H9 (cell line): ENCODE results near the gene NCAM1. TPM values are rescaled to one million over a fixed set of nuclear protein-coding genes. Genes with fewer than 3 reads are reported as not detected.

Experiments used
- DNase-seq: peaks from one replicate; pipeline ENCODE4 v3.0.0-alpha.2; 2017
- H2AFZ ChIP-seq: one replicate; pipeline ENCODE4 v1.6.1; 2013; ENCODE audit warnings: mild to moderate bottlenecking, low read length, control low read depth, moderate library complexity
- H2AK5ac ChIP-seq: 2 replicates; pipeline ENCODE4 v1.6.1; 2013; ENCODE audit warnings: low read length, control low read depth, mixed read lengths; ENCODE audit not compliant: insufficient read length
- H2BK120ac ChIP-seq: one replicate; pipeline ENCODE4 v1.6.1; 2013; ENCODE audit warnings: low read depth, mild to moderate bottlenecking, low read length, control low read depth, inconsistent platforms; ENCODE audit not compliant: poor library complexity, severe bottlenecking
- H2BK12ac ChIP-seq: 2 replicates; pipeline ENCODE4 v1.6.1; 2013; ENCODE audit warnings: low read length, control low read depth, mixed read lengths, low read depth; ENCODE audit not compliant: insufficient read length
- H2BK15ac ChIP-seq: 2 replicates; pipeline ENCODE4 v1.6.1; 2013; ENCODE audit warnings: low read depth, low read length, control low read depth
- H2BK20ac ChIP-seq: one replicate; pipeline ENCODE4 v1.6.1; 2013; ENCODE audit warnings: low read depth, mild to moderate bottlenecking, low read length, control low read depth, inconsistent platforms; ENCODE audit not compliant: poor library complexity, severe bottlenecking
- H2BK5ac ChIP-seq: 2 replicates; pipeline ENCODE4 v1.6.1; 2013; ENCODE audit warnings: low read length, control low read depth, mixed read lengths; ENCODE audit not compliant: insufficient read length
- H3K14ac ChIP-seq: 2 replicates; pipeline ENCODE4 v1.6.1; 2013; ENCODE audit warnings: low read length, control low read depth; ENCODE audit not compliant: insufficient read depth
- H3K18ac ChIP-seq: 2 replicates; pipeline ENCODE4 v1.6.1; 2013; ENCODE audit warnings: low read depth, mild to moderate bottlenecking, mixed read lengths, low read length, control low read depth; ENCODE audit not compliant: insufficient read length
- H3K23ac ChIP-seq: 2 replicates; pipeline ENCODE4 v1.6.1; 2013; ENCODE audit warnings: low read length, control low read depth, mixed read lengths, low read depth; ENCODE audit not compliant: insufficient read length
- H3K23me2 ChIP-seq: 2 replicates; pipeline ENCODE4 v1.6.1; 2013; ENCODE audit warnings: low read depth, mild to moderate bottlenecking, mixed read lengths, low read length, control low read depth; ENCODE audit not compliant: insufficient read length, poor library complexity, severe bottlenecking
- H3K27ac ChIP-seq: 2 replicates; pipeline ENCODE4 v1.5.1; 2013; ENCODE audit warnings: low read length, control low read depth, mixed read lengths, low read depth; ENCODE audit not compliant: insufficient read length
- H3K27me3 ChIP-seq: 2 replicates; pipeline ENCODE4 v1.6.1; 2013; ENCODE audit warnings: low read length, control low read depth, inconsistent platforms; ENCODE audit not compliant: insufficient read depth
- H3K4ac ChIP-seq: 2 replicates; pipeline ENCODE4 v1.6.1; 2013; ENCODE audit warnings: low read depth, mild to moderate bottlenecking, control low read depth, inconsistent platforms, low read length, moderate library complexity
- H3K4me1 ChIP-seq: 2 replicates; pipeline ENCODE4 v1.6.1; 2013; ENCODE audit warnings: low read length, control low read depth, inconsistent platforms; ENCODE audit not compliant: insufficient read depth
- H3K4me2 ChIP-seq: 2 replicates; pipeline ENCODE4 v1.6.1; 2013; ENCODE audit warnings: low read length, control low read depth, mixed read lengths; ENCODE audit not compliant: insufficient read length, insufficient read depth
- H3K56ac ChIP-seq: 2 replicates; pipeline ENCODE4 v1.6.1; 2013; ENCODE audit warnings: low read depth, mild to moderate bottlenecking, mixed read lengths, low read length, control low read depth; ENCODE audit not compliant: insufficient read length
- H3K79me1 ChIP-seq: 2 replicates; pipeline ENCODE4 v1.6.1; 2013; ENCODE audit warnings: low read depth, mild to moderate bottlenecking, moderate library complexity, low read length, control low read depth, inconsistent platforms; ENCODE audit not compliant: insufficient read depth, poor library complexity, severe bottlenecking
- H3K79me2 ChIP-seq: 2 replicates; pipeline ENCODE4 v1.6.1; 2013; ENCODE audit warnings: low read length, control low read depth, inconsistent platforms; ENCODE audit not compliant: insufficient read depth
- H3K9ac ChIP-seq: 2 replicates; pipeline ENCODE4 v1.6.1; 2013; ENCODE audit warnings: low read length, control low read depth, mixed read lengths; ENCODE audit not compliant: insufficient read length; ENCODE audit errors: extremely low read depth
- H3K9me3 ChIP-seq: one replicate; pipeline ENCODE4 v1.6.1; 2013; ENCODE audit warnings: low read depth, low read length, inconsistent platforms; ENCODE audit not compliant: control insufficient read depth
- H3T11ph ChIP-seq: one replicate; pipeline ENCODE4 v1.6.1; 2013; ENCODE audit warnings: mild to moderate bottlenecking, low read length, control low read depth, inconsistent platforms
- H4K20me1 ChIP-seq: one replicate; pipeline ENCODE4 v1.6.1; 2013; ENCODE audit not compliant: control insufficient read depth, insufficient read length, insufficient read depth
- H4K5ac ChIP-seq: 2 replicates; pipeline ENCODE4 v1.6.1; 2013; ENCODE audit warnings: low read depth, mild to moderate bottlenecking, mixed read lengths, low read length, control low read depth; ENCODE audit not compliant: insufficient read length
- H4K8ac ChIP-seq: replicated peaks from 2 replicates; pipeline ENCODE4 v1.6.1; 2013; ENCODE audit warnings: low read length, control low read depth, mixed read lengths, low read depth; ENCODE audit not compliant: insufficient read length
- H4K91ac ChIP-seq: 2 replicates; pipeline ENCODE4 v1.6.1; 2013; ENCODE audit warnings: low read depth, mild to moderate bottlenecking, moderate library complexity, mixed read lengths, low read length, control low read depth; ENCODE audit not compliant: insufficient read length
- H3K27ac Mint-ChIP-seq, 3 experiments: 2 replicates in 2 of 3; 3 replicates in 1 of 3; pipeline ENCODE4 v1.8.0; 2020 to 2021; ENCODE audit warnings: mixed read lengths in 3 of 3, mild to moderate bottlenecking in 1 of 3, moderate library complexity in 1 of 3
- H3K27me3 Mint-ChIP-seq: 2 replicates; pipeline ENCODE4 v1.8.0; 2021; ENCODE audit warnings: low read depth, mild to moderate bottlenecking, moderate library complexity, mixed read lengths
- H3K36me3 Mint-ChIP-seq, 3 experiments: 2 replicates in 2 of 3; 3 replicates in 1 of 3; pipeline ENCODE4 v1.8.0; 2020 to 2021; ENCODE audit warnings: low read depth in 3 of 3, mixed read lengths in 3 of 3; ENCODE audit not compliant: insufficient read depth in 1 of 3
- H3K4me1 Mint-ChIP-seq, 2 experiments: 2 replicates each; pipeline ENCODE4 v1.8.0; 2020; ENCODE audit warnings: mixed read lengths in 2 of 2
- H3K4me3 Mint-ChIP-seq, 2 experiments: 2 replicates in 1 of 2; 3 replicates in 1 of 2; pipeline ENCODE4 v1.8.0; 2020 to 2021; ENCODE audit warnings: mild to moderate bottlenecking in 2 of 2, mixed read lengths in 2 of 2, moderate library complexity in 1 of 2
- H3K9me3 Mint-ChIP-seq, 2 experiments: 2 replicates in 1 of 2; 3 replicates in 1 of 2; pipeline ENCODE4 v1.8.0; 2020; ENCODE audit warnings: mild to moderate bottlenecking in 2 of 2, mixed read lengths in 2 of 2, moderate library complexity in 1 of 2
- WGBS: extraction: QIAGEN DNeasy Blood & Tissue Kit; methylation state at CpG from one replicate; pipeline ENCODE4 v1.1.7; 2013; ENCODE audit warnings: missing lambda C conversion rate, low lambda C conversion rate, mixed read lengths; ENCODE audit not compliant: insufficient read length; ENCODE audit errors: extremely low coverage; 5-methylcytosine and 5-hydroxymethylcytosine counted together
- total RNA-seq: library from RNA; stranded (reverse); gene quantifications from 2 replicates; pipeline ENCODE4 v1.2.1, GENCODE V29; 2021
- TF ChIP-seq, protein P1 (sequence below): fragments of 200-600 bp; sonication (generic); conservative IDR thresholded peaks from 3 replicates; pipeline ENCODE4 v1.8.0; 2021; ENCODE audit warnings: antibody characterized with exemption, mild to moderate bottlenecking

Gene NCAM1
- total RNA-seq, 1 experiment from 2014 or later, result 2.5 TPM

DNA sequence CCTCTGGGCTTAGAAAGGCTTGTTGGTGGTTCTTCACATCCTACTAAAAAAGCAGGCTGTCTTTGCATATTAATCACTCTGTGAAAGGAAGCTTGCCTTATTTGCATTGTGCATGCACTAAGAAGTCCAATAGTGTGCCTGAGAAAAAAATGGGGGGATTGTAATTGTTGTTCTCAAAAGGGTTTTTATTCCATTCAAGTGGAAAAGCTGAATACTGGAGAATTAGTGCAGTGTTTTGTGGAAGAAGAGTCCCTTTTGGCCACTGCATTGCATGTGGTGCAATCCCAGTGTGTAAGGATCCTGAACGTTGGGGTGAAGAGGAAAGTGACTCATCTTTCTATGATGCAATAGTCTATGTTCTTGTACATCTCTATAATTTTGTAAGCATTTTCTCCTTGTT is 16.5 kb downstream of the NCAM1 start:
- Histone ChIP-seq H4K5ac (no peak overlapping the region), H2BK5ac (no peak overlapping the region), H3K9me3 (no peaks in the 10 kb centered on the region), H3K79me1 (no peaks in the 10 kb centered on the region), H2BK15ac (no peak overlapping the region), H2BK20ac (no peak overlapping the region), H2BK12ac (no peak overlapping the region), H3K56ac (no peak overlapping the region), H3K79me2 (no peaks in the 10 kb centered on the region), H3K27me3 (no peaks in the 10 kb centered on the region), H2AFZ (no peak overlapping the region), H3K4me2 (peak overlapping the region; percentile 14), H3K14ac (no peak overlapping the region), H3K9ac (no peak overlapping the region), H3K4me1 (no peaks in the 10 kb centered on the region; the same call in 1 of the 2 replicates), H3K23ac (no peak overlapping the region), H4K91ac (no peak overlapping the region), H3K4ac (no peak overlapping the region), H3T11ph (no peak overlapping the region), H4K8ac (no peak overlapping the region), H2AK5ac (no peak overlapping the region), H3K18ac (no peak overlapping the region), H4K20me1 (no peaks in the 10 kb centered on the region), H3K27ac (no peak overlapping the region), H2BK120ac (no peak overlapping the region), H3K23me2 (no peaks in the 10 kb centered on the region)
- Mint-ChIP-seq H3K4me1 (peaks cover 17 to 19% of the 10 kb centered on the region in 2 experiments), H3K27ac (no peak overlapping the region), H3K27me3 (no peaks in the 10 kb centered on the region), H3K4me3 (no peak overlapping the region), H3K36me3 (no peaks in the 10 kb centered on the region), H3K9me3 (no peaks in the 10 kb centered on the region)
- TF ChIP-seq, protein P1, sequence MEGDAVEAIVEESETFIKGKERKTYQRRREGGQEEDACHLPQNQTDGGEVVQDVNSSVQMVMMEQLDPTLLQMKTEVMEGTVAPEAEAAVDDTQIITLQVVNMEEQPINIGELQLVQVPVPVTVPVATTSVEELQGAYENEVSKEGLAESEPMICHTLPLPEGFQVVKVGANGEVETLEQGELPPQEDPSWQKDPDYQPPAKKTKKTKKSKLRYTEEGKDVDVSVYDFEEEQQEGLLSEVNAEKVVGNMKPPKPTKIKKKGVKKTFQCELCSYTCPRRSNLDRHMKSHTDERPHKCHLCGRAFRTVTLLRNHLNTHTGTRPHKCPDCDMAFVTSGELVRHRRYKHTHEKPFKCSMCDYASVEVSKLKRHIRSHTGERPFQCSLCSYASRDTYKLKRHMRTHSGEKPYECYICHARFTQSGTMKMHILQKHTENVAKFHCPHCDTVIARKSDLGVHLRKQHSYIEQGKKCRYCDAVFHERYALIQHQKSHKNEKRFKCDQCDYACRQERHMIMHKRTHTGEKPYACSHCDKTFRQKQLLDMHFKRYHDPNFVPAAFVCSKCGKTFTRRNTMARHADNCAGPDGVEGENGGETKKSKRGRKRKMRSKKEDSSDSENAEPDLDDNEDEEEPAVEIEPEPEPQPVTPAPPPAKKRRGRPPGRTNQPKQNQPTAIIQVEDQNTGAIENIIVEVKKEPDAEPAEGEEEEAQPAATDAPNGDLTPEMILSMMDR, result no peak
- DNase-seq, result no peak
- no CpG with 5 or more reads among the region's 1 CpG for WGBS
